HFF-Myc (cell line): ENCODE measurements around the gene HRH1.

Source experiments
- DNase-seq: peaks from one replicate; pipeline ENCODE4 v3.0.0-alpha.2; 2011; ENCODE audit warnings: low read depth; ENCODE audit errors: extremely low read depth
- H3K4me3 ChIP-seq: replicated peaks from 2 replicates; pipeline ENCODE4 v1.5.1; 2011; ENCODE audit warnings: low read depth, mild to moderate bottlenecking, control low read depth, low read length
- TF ChIP-seq, protein P1 (sequence below): IDR thresholded peaks from 2 replicates; pipeline ENCODE4 v1.5.1; 2012; ENCODE audit warnings: mild to moderate bottlenecking, low read depth, low read length, control low read depth; ENCODE audit errors: missing control alignments

The HRH1 gene

GRCh38 chr3:11220230-11220629 is 65.9 kb downstream of the HRH1 start:
- no peak overlapping the region for H3K4me3 ChIP-seq
- TF ChIP-seq, protein P1, sequence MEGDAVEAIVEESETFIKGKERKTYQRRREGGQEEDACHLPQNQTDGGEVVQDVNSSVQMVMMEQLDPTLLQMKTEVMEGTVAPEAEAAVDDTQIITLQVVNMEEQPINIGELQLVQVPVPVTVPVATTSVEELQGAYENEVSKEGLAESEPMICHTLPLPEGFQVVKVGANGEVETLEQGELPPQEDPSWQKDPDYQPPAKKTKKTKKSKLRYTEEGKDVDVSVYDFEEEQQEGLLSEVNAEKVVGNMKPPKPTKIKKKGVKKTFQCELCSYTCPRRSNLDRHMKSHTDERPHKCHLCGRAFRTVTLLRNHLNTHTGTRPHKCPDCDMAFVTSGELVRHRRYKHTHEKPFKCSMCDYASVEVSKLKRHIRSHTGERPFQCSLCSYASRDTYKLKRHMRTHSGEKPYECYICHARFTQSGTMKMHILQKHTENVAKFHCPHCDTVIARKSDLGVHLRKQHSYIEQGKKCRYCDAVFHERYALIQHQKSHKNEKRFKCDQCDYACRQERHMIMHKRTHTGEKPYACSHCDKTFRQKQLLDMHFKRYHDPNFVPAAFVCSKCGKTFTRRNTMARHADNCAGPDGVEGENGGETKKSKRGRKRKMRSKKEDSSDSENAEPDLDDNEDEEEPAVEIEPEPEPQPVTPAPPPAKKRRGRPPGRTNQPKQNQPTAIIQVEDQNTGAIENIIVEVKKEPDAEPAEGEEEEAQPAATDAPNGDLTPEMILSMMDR: no peak
- no peak for DNase-seq

DNA sequence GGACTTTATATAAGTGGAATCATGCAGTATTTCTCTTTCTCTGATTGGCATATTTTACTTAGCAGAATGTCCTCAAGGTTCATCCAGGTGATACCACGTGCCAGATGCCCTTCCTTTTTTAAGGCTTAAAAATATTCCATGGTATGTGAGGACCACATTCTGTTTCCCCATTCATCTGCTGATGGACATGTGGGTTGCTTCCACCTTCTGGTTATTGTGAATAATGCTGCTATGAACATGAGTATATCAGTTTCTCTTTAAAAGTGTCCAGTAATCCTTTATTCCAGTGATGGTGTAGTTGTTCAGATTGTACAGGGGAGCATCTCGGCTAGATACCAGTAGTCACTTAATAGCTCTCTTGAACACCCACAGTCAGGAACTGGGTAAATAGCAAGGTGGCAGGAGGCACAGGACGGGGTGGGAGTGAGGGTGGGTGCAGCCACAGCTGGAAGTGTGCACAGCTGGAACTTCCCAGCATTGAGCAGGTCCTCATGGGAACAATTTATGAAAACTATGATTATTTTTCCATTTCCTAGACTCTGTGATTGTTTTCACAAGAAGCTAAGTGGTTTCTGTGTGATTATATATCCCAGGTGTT is 67.6 kb downstream of the HRH1 start:
- DNase-seq: no peak
- TF ChIP-seq, protein P1: peak; percentile 9
- no peak overlapping the region for H3K4me3 ChIP-seq

- TF ChIP-seq, protein P1: no peak
- DNase-seq: no peak
- H3K4me3 ChIP-seq: no peak overlapping the region
Measured at GRCh38 chr3:11224010-11224409, 69.7 kb downstream of the HRH1 start.

GRCh38 chr3:11224870-11225229 is 70.6 kb downstream of the HRH1 start:
- TF ChIP-seq, protein P1: no peak
- H3K4me3 ChIP-seq: peak overlapping the region; percentile 23
- DNase-seq: no peak

- TF ChIP-seq, protein P1: no peak
- no peak for DNase-seq
- peak overlapping the region; percentile 23 for H3K4me3 ChIP-seq
Measured at GRCh38 chr3:11226042-11226370, 71.7 kb downstream of the HRH1 start.

DNA sequence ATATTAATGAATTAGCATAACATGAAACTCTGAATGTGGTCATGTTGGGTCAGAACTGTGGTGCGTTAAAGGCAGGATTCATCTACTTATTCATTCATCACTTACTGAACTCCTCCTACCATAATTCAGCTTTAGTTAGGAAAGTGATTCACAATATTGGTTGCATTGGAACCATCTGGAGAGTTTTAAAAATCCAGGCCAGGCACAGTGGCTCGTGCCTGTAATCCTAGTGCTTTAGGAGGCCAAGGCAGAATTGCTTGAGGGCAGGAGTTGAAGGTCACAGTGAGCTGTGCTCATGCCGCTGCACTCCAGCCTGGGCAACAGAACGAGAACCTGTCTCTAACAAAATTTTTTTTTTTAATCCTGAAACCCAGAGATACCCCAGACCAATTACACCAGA is 73.7 kb downstream of the HRH1 start:
- TF ChIP-seq, protein P1: no peak
- no peak for DNase-seq
- H3K4me3 ChIP-seq: no peak overlapping the region

GRCh38 chr3:11230125-11230524 is 75.8 kb downstream of the HRH1 start:
- TF ChIP-seq, protein P1: no peak
- no peak for DNase-seq
- H3K4me3 ChIP-seq: no peak overlapping the region
